Endothelial cell of umbilical vein (primary cell): ENCODE data around the gene ZSWIM6.

Experiments
- EZH2 ChIP-seq: IDR thresholded peaks from 2 replicates; pipeline ENCODE4 v1.6.1; 2012; ENCODE audit warnings: borderline replicate concordance, low read depth, mild to moderate bottlenecking, moderate library complexity, low read length, inconsistent platforms; ENCODE audit not compliant: severe bottlenecking
- POLR2A ChIP-seq: IDR thresholded peaks from 2 replicates; pipeline ENCODE4 v1.6.1; 2012; ENCODE audit warnings: low read depth, mild to moderate bottlenecking, control low read depth, low read length
- POLR2AphosphoS5 ChIP-seq: IDR thresholded peaks from 2 replicates; pipeline ENCODE4 v1.6.1; 2012; ENCODE audit warnings: low read depth, mild to moderate bottlenecking, control low read depth, low read length, moderate library complexity; ENCODE audit not compliant: insufficient read depth
- TF ChIP-seq, protein P1 (sequence below), 2 donors: IDR thresholded peaks; 1 replicate in 1 of 2; 2 replicates in 1 of 2; pipeline ENCODE4 v1.5.1; 2011; ENCODE audit warnings: low read length in 2 of 2, mild to moderate bottlenecking in 2 of 2, moderate library complexity in 2 of 2, control low read depth in 1 of 2, inconsistent platforms in 1 of 2, low read depth in 1 of 2; ENCODE audit not compliant: insufficient read depth in 1 of 2; ENCODE audit errors: extremely low read depth in 1 of 2

DNA sequence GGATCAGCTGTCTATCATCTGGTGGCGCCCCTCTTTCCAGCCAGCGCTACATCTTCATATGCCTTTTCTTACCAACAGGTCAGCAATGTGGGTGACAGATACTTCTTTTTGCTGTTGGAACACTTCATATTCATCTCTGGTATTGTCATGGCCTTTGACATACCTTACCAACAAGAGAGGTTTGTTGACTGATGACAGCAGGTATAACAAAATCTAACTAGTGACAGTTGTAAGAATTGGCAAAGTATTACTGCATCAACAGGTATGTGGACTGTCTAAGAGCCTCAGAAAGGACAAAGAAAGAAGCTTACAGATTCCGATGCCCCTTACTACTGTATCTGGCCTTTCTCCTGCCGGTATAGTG lies 29.9 kb upstream of the ZSWIM6 start:
- TF ChIP-seq POLR2AphosphoS5, result no peak
- no peak for TF ChIP-seq POLR2A
- TF ChIP-seq, protein P1, sequence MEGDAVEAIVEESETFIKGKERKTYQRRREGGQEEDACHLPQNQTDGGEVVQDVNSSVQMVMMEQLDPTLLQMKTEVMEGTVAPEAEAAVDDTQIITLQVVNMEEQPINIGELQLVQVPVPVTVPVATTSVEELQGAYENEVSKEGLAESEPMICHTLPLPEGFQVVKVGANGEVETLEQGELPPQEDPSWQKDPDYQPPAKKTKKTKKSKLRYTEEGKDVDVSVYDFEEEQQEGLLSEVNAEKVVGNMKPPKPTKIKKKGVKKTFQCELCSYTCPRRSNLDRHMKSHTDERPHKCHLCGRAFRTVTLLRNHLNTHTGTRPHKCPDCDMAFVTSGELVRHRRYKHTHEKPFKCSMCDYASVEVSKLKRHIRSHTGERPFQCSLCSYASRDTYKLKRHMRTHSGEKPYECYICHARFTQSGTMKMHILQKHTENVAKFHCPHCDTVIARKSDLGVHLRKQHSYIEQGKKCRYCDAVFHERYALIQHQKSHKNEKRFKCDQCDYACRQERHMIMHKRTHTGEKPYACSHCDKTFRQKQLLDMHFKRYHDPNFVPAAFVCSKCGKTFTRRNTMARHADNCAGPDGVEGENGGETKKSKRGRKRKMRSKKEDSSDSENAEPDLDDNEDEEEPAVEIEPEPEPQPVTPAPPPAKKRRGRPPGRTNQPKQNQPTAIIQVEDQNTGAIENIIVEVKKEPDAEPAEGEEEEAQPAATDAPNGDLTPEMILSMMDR (IDR thresholded peaks at IDR 0.05; ENCODE audit: extremely low read depth in 1 of 2, insufficient read depth in 1 of 2, low read depth in 1 of 2, low read length in 2 of 2), result no peak
- TF ChIP-seq EZH2, result no peak
